Dermis blood vessel endothelial cell (primary cell): ENCODE data around the gene KIAA0825. TPM values are rescaled to one million over a fixed set of nuclear protein-coding genes. Genes with fewer than 3 reads are reported as not detected.
"Not testable (repeated sequence)": the region's sequence is repeated elsewhere in the genome, so short reads cannot be mapped to it uniquely, and the experiment has no call there.

Source experiments
- DNase-seq: peaks from one replicate; pipeline ENCODE4 v3.0.0; 2010
- total RNA-seq: library from RNA; depleted of rRNA; stranded (reverse); fragments of >200 nt; gene quantifications from 2 replicates; pipeline ENCODE4 v1.2.3, GENCODE V29; 2014

The KIAA0825 gene
- total RNA-seq, 1 donor from 2014 or later: 1.9 TPM

- no peak for DNase-seq
Observed at GRCh38 chr5:94361832-94362796, 256.3 kb downstream of the KIAA0825 start.

DNA sequence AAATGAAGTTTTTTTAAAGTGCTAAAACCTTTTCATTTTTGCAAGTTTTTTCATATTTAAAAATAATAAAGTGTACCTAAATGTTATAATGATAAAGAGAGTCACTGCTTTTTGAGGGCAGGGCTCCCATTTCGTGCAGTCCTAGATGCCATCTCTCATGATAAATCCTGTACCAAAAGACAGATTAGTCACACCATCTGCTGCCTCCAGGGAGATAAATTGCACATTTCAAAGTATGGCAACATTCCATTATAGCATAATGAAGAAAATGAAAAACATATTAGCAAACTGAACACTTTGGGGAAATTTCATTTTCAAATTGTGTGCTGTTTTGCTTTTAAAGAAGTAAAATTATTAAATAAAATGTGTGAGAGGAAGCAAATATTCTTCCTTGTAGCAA, 257.2 kb downstream of the KIAA0825 start:
- DNase-seq: no peak

DNA sequence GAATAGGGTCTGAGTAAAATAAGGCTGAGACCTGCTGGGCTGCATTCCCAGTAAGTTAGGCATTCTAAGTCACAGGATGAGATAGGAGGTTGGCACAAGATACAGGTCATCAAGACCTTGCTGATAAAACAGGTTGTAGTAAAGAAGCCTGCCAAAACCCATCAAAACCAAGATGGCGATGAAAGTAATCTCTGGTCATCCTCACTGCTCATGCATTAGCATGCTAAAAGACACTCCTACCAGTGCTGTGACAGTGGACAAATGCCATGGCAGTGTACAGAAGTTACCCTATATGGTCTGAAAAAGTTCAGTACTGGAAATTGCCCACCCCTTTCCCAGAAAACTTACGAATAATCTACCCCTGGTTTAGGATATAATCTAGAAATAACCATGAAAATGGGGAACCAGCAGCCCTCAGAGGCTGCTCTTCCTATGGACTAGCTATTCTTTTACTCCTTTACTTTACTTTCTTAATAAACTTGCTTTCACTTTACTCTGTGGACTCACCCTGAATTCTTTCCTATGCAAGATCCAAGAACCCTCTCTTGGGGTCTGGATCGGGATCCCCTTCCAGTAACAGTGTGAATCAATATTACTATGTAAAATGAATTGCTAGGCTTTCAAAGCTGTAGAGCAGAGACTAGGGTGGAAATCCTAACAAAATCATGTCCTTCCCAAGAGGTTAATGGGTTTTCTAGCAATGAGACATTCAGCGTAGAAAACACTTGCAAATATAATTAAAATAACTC, 257.8 kb downstream of the KIAA0825 start:
- DNase-seq: no peak

GRCh38 chr5:94359880-94360279, 258.5 kb downstream of the KIAA0825 start:
- DNase-seq: no peak

GRCh38 chr5:94355811-94356210, 262.6 kb downstream of the KIAA0825 start:
- DNase-seq: no peak

DNA sequence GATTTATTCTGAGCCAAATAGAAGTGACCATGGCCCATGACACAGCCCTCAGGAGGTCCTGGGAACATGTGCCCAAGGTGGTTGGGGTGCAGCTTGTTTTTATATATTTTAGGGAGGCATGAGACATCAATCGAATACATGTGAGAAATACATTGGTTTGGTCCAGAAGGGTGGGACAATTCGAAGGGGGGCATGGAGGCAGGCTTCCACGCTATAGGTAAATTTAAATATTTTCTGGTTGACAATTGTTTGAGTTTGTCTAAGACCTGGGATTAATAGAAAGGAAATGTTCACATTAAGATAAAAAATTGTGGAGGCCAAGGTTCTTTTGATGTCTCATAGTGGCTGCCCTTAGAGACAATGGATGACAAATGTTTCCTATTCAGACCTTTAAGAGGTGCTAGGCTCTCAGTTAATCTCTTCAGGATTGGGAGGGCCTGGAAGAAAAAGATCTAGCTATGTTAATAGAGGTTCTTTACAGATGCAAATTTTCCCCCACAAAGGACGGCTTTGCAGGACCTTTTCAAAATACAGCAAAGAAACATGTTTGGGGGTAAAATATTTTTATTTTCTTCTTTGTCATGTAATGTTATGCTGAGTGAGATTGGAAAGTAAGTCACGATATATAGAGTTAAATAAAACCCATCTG, 263.4 kb downstream of the KIAA0825 start:
- not testable (repeated sequence) for DNase-seq

DNA sequence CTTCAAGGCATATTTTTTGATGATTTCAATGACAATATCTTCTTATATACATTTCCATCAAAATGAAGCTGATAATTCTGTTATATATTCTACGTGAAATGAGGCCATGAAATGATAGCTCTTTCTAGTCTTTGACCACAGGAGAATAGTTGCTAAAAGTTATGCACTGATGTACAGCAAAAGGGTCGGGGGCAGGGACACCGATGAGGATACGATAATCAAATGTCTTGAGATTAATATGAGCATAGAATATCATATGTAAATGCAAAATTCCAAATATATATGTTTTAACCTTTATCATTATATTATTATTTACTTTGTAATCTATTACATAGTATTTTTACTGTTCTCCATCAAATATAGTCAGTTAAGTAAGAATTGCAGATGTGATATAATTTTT, 264.8 kb downstream of the KIAA0825 start:
- no peak for DNase-seq

- DNase-seq: no peak
Observed at GRCh38 chr5:94347130-94347529, 271.3 kb downstream of the KIAA0825 start.

GRCh38 chr5:94345257-94345656, 273.1 kb downstream of the KIAA0825 start:
- no peak for DNase-seq

GRCh38 chr5:94337617-94338016, 280.8 kb downstream of the KIAA0825 start:
- DNase-seq: no peak

- DNase-seq: no peak
Observed at GRCh38 chr5:94335936-94336335, 282.5 kb downstream of the KIAA0825 start.

GRCh38 chr5:94329115-94329514, 289.3 kb downstream of the KIAA0825 start:
- no peak for DNase-seq

DNA sequence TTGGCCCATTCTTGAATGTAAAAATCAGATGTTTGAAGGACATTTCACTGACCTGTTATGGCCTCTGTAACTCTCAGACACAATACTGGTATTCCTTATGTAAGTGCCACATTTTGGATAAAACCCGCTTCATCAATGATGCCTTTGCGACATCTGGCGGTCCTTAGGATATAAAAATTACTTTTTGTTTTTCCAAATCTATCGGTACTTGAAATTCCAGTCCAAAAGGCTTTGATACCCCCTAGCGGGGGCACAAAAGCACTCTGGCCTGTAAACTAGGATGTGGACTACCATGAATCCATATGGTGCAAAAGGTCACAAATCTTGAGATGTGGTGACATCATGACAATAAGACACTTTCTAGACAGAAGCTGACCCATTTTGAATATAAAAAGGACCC, 291.8 kb downstream of the KIAA0825 start:
- DNase-seq: no peak

- DNase-seq: no peak
Observed at GRCh38 chr5:94316916-94317838, 301.2 kb downstream of the KIAA0825 start.

- DNase-seq: no peak
Observed at GRCh38 chr5:94314460-94315131, 303.8 kb downstream of the KIAA0825 start.

GRCh38 chr5:94313696-94314095, 304.7 kb downstream of the KIAA0825 start:
- DNase-seq: no peak

GRCh38 chr5:94313188-94313587, 305.2 kb downstream of the KIAA0825 start:
- no peak for DNase-seq

DNA sequence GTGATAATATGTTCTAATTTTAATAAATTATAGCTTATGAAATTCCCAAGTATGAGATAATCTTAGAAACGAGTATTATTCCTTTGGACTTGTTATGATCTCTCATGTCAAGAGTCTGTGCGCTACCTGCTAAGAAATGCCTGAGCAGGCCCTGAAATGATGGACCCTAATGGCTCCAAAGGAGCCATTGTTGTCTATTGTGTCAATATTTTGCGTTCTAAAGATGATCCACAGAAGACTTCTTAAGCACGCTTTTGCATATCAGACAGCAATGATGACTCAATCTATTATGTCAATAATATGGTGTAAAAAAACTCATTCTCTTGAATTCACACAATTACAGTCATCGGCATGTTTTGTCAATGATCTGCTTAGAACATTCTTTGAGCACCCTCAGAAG, 306.1 kb downstream of the KIAA0825 start:
- DNase-seq: no peak

GRCh38 chr5:94310833-94311232, 307.6 kb downstream of the KIAA0825 start:
- DNase-seq: no peak

DNA sequence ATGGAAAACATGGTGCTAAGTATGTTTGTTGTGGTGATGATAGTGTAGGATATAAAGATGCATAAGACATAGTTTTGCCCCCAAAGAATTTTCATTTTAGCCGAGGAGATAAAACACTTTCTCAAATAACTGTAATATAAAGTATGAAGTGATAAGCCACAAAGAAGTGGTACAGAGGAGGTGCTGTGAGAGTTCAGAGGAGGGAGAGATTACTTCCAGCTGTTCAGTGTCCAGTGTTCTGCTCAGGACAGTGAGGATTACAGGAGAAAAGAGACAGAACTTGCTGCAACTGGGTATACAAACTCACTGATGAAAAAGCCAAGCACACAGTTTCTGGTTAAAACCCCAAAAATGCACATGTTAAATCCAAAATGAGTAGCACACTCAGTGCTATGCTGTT, 309.3 kb downstream of the KIAA0825 start:
- no peak for DNase-seq

- DNase-seq: no peak
Observed at GRCh38 chr5:94308442-94308841, 310.0 kb downstream of the KIAA0825 start.

DNA sequence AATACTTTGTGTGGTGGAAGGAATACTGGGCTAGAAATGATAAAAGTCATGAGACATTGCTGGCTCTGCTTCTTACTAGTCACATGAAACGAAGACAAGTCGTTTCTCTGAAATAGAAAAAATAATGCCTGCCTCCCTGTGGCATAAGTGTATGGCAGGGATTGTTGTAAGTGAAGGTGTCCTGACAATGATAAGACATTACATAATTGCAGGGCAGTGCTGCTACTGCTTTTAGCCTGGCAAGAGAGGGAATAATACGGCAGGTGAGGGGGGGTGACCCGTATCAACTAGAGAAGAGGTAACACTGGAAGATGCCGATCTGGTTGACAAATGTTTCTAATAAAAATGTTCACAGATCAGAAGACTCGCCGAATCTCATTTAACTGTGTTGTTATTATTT, 314.3 kb downstream of the KIAA0825 start:
- DNase-seq: no peak
